Measurements from ENCODE around the gene ITGA5. TPM values are rescaled to one million over a fixed set of nuclear protein-coding genes. Genes with fewer than 3 reads are reported as not detected.

ITGA5 gene
- total and polyA plus RNA-seq, 12 donors: 31.9 to 154 (median 48.8) TPM

DNA sequence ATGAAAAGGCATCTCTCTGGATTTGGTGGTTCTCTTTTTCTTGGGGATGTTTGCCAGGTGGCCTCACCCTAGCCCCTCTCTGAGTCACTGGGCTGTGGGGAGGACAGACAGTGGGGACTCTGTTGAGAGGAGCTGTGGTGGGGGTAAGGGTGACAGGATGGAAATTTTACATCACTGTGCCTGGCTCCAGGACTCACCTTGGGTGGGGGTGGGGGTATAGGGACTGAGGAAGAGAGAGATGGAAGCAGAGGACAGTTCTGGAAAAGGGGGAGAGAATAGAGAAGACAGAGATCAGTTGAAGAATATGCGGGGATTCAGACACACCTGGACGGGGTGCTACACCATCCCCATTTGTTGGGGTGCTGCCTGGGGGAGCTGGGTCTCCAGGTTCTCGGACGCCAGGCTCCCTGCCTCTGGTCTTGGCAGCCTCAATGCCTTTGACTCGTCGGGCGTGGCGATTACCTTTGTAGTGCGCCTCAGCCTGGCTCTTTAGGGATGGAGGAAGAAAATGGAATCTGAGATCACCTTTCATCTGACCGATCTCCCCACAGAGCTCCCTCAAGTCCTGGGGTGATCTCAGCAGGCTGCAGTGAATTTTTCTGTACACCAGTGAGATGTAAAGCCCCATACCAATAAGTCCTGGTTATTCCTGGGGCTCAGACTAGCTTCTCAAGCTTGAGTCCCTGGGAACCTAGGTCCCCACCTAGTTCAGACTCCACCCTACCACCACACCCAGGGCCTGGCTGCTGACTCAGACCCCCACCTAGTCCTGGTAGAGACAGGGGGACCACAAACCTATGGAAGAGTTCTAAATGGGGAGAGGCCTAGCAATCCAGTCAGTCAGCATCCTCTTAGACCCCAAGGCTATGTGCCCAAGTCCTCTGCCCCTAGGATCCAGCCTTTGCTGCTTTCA, 45.2 kb downstream of the ITGA5 start:
- Histone ChIP-seq H3K27me3 (no peaks in the 10 kb centered on the region), H3K9me3 (no peaks in the 10 kb centered on the region), H3K4me3 (no peak overlapping the region), H3K27ac (peak overlapping the region in 9 of 10 donors; percentile 27 to 77 (median 58)), H3K36me3 (peaks cover 0 to 28% (median 0%) of the 10 kb centered on the region in 9 donors), H3K4me1 (peaks cover 21 to 94% (median 72%) of the 10 kb centered on the region in 9 donors)
- peak in 1 of 8 donors; percentile 6 for ATAC-seq
- DNase-seq: no peak
- intact Hi-C loops (cut with DNase I): loop anchor here in 1 of 10 donors (10.0 kb wide), 1 partner anchor 369 kb away; the partner anchor contains the start of genes HOXC8 and HOXC9
- TF ChIP-seq, protein P1, sequence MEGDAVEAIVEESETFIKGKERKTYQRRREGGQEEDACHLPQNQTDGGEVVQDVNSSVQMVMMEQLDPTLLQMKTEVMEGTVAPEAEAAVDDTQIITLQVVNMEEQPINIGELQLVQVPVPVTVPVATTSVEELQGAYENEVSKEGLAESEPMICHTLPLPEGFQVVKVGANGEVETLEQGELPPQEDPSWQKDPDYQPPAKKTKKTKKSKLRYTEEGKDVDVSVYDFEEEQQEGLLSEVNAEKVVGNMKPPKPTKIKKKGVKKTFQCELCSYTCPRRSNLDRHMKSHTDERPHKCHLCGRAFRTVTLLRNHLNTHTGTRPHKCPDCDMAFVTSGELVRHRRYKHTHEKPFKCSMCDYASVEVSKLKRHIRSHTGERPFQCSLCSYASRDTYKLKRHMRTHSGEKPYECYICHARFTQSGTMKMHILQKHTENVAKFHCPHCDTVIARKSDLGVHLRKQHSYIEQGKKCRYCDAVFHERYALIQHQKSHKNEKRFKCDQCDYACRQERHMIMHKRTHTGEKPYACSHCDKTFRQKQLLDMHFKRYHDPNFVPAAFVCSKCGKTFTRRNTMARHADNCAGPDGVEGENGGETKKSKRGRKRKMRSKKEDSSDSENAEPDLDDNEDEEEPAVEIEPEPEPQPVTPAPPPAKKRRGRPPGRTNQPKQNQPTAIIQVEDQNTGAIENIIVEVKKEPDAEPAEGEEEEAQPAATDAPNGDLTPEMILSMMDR (IDR thresholded peaks at IDR 0.05): no peak
- 94 to 97% methylated on average over 10 of the region's 10 CpGs for WGBS, 2 donors

DNA sequence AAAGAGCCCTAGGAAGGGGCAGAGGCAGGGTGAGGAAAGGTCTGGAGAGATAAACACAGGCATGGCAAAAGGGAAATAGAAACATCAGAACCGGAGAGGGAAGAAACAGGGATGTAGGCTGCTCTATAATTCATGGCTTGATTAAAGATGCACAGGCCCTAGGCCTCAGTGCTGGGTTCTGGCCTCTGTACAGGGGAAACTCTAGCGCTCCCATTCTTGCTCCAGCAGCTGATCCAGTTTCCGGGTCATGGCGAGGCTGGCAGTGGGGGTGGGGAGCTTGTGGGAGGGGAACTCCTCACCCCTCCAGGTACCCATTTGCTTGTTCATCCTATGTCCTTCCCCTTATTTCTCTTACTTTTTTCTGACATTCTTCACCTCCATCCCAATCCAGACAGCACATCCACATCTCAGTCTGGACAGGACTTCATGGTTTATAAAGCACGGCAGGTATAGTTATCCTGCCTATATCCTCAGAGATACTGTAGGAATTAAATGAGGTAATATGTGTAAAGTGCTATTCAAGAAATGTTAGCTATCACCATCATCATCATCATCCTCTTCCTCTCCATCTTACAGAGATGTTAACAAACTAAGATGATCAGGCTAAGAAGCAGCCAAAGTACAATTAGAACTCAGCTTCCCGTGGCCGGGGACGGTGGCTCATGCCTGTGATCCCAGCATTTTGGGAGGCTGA, 46.8 kb downstream of the ITGA5 start:
- H3K4me1 ChIP-seq: peaks cover 21 to 93% (median 78%) of the 10 kb centered on the region in 9 donors
- ATAC-seq: no peak

DNA sequence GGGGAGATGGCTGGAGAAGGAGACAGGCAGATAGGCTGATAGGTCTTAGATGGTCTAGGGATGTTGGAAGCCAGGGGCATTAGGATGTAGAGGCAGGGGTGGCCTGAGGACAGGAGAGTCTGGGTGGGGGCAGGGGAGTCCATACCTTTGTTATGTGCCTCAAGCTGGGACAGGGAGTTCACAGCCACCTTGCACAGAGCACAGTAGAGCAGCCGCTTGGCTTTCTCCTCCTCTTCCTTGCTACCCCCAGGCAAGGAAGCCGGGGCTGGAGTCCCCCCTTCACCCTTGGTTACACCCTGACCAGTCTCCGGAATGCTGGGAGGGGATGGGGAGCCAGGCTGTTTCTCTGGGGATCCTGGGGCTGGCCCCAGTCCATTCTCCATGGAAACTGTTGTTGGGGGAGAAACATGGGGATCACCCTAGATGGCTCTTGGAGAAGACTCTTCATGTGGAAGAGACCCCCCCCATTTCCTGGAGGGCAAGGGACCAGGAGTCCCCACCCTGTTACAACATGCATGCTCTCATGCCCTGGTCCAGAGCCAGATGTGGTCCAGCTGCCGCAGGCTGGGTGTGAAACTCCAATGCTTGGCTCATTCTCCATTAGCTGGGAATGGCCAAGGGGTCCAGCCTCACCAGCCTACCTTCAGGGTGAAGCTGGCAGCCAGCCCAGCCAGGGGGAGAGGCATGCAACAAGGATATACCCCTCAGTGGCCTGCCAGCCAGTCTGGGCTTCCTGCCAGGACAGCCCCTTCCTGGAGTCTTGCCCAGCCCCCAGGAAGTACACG, 47.5 kb downstream of the ITGA5 start:
- H3K27me3 ChIP-seq: no peaks in the 10 kb centered on the region
- no peaks in the 10 kb centered on the region for H3K9me3 ChIP-seq
- DNase-seq (peak; percentile 68 to 70), ATAC-seq (peak in 6 of 8 donors; percentile 2 to 30 (median 24))
- H3K4me3 ChIP-seq: no peak overlapping the region
- H3K4me1 ChIP-seq: peaks cover 21 to 88% (median 72%) of the 10 kb centered on the region in 9 donors
- intact Hi-C loops (cut with DNase I): loop anchor here in 1 of 10 donors (10.0 kb wide), 1 partner anchor 367 kb away; the partner anchor contains the start of genes HOXC8 and HOXC9
- TF ChIP-seq, protein P1 (IDR thresholded peaks at IDR 0.05): no peak
- H3K27ac ChIP-seq: peak overlapping the region in 9 of 10 donors; percentile 27 to 86 (median 75)
- WGBS, 2 donors: 38 to 40% methylated on average over 5 of the region's 5 CpGs
- H3K36me3 ChIP-seq: peaks cover 0 to 28% (median 0%) of the 10 kb centered on the region in 9 donors

More for the DNA sequence above, 46.8 kb downstream of the ITGA5 start:
- Histone ChIP-seq H3K4me3 (no peak overlapping the region), H3K27ac (peak overlapping the region in 8 of 10 donors; percentile 62 to 86 (median 76)), H3K36me3 (peaks cover 0 to 28% (median 0%) of the 10 kb centered on the region in 9 donors), H3K9me3 (no peaks in the 10 kb centered on the region), H3K27me3 (no peaks in the 10 kb centered on the region)
- TF ChIP-seq, protein P1 (IDR thresholded peaks at IDR 0.05): no peak
- intact Hi-C loops (cut with DNase I): loop anchor here in 1 of 10 donors (10.0 kb wide), 1 partner anchor 367 kb away; the partner anchor contains the start of genes HOXC8 and HOXC9
- 57 to 61% methylated on average over 8 of the region's 8 CpGs for WGBS, 2 donors
- no peak for DNase-seq

Measured in heart right ventricle (tissue), 16 donors.